ENCODE results near the gene PARP8.

DNA sequence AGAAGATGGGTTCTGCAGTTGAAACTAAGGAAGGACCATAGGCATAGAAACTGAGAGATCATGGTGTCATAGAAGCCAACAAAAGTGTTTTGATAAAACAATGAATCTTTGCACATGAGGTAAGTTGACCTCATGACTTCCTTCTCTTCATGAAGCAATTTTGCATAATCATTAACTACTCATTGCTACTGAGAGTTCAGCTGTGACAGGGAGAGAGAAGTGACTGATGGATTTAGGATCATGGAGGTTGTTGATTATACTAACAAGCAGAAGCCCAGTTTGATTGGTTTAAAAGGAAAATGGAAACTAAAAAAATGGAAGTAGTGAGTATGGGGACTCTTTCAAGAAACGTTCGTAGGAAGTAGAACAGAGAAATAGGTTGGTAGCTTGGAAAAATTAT lies 51.2 kb downstream of the PARP8 start:
- TF ChIP-seq, protein P1, sequence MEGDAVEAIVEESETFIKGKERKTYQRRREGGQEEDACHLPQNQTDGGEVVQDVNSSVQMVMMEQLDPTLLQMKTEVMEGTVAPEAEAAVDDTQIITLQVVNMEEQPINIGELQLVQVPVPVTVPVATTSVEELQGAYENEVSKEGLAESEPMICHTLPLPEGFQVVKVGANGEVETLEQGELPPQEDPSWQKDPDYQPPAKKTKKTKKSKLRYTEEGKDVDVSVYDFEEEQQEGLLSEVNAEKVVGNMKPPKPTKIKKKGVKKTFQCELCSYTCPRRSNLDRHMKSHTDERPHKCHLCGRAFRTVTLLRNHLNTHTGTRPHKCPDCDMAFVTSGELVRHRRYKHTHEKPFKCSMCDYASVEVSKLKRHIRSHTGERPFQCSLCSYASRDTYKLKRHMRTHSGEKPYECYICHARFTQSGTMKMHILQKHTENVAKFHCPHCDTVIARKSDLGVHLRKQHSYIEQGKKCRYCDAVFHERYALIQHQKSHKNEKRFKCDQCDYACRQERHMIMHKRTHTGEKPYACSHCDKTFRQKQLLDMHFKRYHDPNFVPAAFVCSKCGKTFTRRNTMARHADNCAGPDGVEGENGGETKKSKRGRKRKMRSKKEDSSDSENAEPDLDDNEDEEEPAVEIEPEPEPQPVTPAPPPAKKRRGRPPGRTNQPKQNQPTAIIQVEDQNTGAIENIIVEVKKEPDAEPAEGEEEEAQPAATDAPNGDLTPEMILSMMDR (IDR thresholded peaks at IDR 0.05): no peak
- TF ChIP-seq POLR2A (IDR thresholded peaks at IDR 0.05) (no peak), EP300 (IDR thresholded peaks at IDR 0.05) (no peak)

Data from upper lobe of left lung (tissue), 4 donors.